NT2/D1 (cell line): ENCODE results near the gene SF3B6.

Experiments used
- YY1 ChIP-seq: IDR thresholded peaks from 2 replicates; pipeline ENCODE4 v1.6.1; 2011; ENCODE audit not compliant: insufficient read length, insufficient read depth
- ZNF274 ChIP-seq: IDR thresholded peaks from 2 replicates; pipeline ENCODE4 v1.6.1; 2011; ENCODE audit warnings: mild to moderate bottlenecking, low read depth, low read length

DNA sequence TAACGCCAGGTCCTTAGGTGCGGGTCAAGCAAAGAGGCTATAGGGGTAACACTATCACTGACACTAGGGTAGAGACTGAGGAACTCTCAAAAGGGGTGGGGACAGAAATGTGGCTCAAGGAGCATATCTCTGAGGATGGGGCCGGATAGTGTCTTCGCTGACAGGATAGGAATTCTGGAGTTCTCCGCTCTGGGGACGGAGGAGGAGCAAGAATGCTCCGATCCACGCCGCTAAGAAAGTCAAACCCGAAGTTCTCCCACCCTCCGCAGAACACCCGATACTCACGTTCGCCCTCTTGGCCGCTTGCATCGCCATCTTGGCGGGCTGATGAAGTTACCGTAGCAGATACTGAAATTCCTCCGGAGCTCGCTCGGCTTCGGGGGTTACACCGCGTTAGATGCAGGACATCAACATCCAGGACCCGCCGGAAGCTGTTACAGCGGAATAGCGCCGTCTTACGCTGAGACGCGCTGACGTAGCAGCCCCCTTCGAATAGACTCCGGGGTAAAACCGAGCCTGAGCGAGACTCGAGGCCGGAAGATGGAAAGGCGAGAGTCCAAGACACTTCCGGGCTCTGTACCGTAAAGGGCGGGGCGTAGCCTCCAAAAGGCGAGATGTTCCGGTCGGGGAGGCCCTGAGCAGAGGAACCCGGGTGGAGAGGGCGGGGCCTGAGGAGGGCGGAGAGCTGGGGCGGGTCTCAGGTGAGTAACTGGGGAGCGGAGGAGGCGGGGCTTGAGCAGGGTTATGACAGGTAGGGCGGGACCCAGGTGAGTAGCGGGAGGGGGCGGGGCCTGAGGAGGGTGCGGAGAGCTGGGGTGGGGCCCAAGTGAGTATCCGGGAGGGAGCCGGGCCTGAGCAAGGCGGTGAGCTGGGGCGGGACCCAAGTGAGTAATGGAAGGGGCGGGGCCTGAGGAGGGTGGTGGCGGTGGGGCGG is at the start of gene SF3B6:
- TF ChIP-seq YY1 (no peak), ZNF274 (no peak)
